ENCODE measurements around the gene MAS1L.

The MAS1L gene

DNA sequence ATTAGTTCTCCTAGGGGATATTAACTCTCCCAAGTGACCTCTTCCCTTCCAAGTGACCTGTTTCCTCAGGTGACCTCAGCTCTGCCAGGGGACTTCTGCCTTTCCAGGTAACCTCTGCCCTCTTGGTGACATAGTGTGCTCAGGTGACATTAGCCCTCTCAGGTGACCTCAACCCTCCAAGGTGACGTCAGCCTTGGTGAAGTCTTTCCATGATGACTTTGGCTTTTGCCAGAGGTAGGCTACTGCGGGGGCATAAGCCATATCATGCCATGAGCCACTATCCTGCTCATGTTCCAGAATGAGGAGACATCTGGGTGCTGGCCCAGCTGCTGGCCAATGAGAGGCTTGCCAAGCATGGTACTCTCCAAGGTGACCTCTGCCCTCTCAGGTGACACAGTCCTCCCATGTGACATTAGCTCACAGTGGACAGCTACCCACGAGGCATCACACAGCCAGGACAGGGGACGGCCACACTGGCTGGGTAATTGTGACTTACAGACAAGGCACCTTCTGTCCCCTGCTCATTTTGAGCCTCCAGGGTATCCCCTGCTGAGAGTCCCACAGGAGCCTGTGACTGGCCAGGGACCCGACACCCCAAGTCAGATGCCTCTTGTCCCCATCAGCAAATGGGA lies 40.7 kb upstream of the MAS1L start:
- no peak for DNase-seq (ENCODE audit: insufficient read length, low spot score)
- no peak for FAIRE-seq
- TF ChIP-seq, protein P1, sequence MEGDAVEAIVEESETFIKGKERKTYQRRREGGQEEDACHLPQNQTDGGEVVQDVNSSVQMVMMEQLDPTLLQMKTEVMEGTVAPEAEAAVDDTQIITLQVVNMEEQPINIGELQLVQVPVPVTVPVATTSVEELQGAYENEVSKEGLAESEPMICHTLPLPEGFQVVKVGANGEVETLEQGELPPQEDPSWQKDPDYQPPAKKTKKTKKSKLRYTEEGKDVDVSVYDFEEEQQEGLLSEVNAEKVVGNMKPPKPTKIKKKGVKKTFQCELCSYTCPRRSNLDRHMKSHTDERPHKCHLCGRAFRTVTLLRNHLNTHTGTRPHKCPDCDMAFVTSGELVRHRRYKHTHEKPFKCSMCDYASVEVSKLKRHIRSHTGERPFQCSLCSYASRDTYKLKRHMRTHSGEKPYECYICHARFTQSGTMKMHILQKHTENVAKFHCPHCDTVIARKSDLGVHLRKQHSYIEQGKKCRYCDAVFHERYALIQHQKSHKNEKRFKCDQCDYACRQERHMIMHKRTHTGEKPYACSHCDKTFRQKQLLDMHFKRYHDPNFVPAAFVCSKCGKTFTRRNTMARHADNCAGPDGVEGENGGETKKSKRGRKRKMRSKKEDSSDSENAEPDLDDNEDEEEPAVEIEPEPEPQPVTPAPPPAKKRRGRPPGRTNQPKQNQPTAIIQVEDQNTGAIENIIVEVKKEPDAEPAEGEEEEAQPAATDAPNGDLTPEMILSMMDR (IDR thresholded peaks at IDR 0.05; ENCODE audit: insufficient read depth, missing control alignments): no peak

DNA sequence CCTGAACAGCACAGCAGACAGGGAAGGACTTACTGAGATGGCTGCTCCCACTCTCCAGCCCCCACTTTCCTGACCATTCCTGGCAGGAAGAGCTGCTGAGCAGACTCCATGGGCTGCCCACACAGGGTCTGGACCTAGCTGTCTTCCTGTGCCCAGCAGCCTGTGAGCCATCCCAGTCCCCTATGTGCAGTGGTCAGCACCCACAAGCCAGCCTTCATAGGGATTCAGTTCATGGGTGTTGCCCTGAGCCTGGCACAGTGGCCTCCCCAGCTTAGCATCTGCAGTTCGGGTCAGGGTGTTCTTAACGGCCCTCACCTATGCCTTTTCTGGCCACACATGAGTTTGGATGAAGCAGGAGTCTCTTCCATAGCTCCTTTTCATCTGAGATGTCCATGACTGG lies 39.8 kb upstream of the MAS1L start:
- FAIRE-seq (no peak), DNase-seq (ENCODE audit: insufficient read length, low spot score) (no peak)
- TF ChIP-seq, protein P1 (IDR thresholded peaks at IDR 0.05; ENCODE audit: insufficient read depth, missing control alignments): no peak

- no peak for DNase-seq (ENCODE audit: insufficient read length, low spot score)
- FAIRE-seq: no peak
- TF ChIP-seq, protein P1 (IDR thresholded peaks at IDR 0.05; ENCODE audit: insufficient read depth, missing control alignments): no peak
Observed at GRCh38 chr6:29527126-29527525, 39.4 kb upstream of the MAS1L start.

DNA sequence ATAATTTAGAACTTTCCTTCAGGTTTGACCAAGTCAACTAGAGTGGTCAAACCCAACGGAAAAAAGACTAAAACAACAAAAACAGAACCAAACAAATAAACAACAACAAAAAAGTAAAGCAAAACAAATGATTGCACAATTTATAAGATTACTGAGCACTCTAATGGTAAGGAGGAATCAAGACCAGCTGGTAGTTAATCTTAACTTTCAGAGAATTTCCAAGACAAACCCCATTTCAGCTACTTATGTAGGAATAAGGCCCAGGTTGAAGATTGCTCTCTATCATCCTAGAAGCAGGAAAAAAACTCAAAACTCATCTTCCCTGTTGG lies 37.5 kb upstream of the MAS1L start:
- TF ChIP-seq, protein P1 (IDR thresholded peaks at IDR 0.05; ENCODE audit: insufficient read depth, missing control alignments): no peak
- no peak for FAIRE-seq

GRCh38 chr6:29524444-29525310 lies 36.9 kb upstream of the MAS1L start:
- no peak for FAIRE-seq
- TF ChIP-seq, protein P1 (IDR thresholded peaks at IDR 0.05; ENCODE audit: insufficient read depth, missing control alignments): no peak
- no peak for DNase-seq (ENCODE audit: insufficient read length, low spot score)

More for the DNA sequence above, 37.5 kb upstream of the MAS1L start:
- no peak for DNase-seq (ENCODE audit: insufficient read length, low spot score)

GRCh38 chr6:29524044-29524443 lies 36.3 kb upstream of the MAS1L start:
- FAIRE-seq: no peak
- DNase-seq (ENCODE audit: insufficient read length, low spot score): no peak
- TF ChIP-seq, protein P1 (IDR thresholded peaks at IDR 0.05; ENCODE audit: insufficient read depth, missing control alignments): no peak

- FAIRE-seq (no peak), DNase-seq (ENCODE audit: insufficient read length, low spot score) (no peak)
- TF ChIP-seq, protein P1 (IDR thresholded peaks at IDR 0.05; ENCODE audit: insufficient read depth, missing control alignments): no peak
Observed at GRCh38 chr6:29522227-29522626, 34.5 kb upstream of the MAS1L start.
